MM.1S (cell line): ENCODE results near the gene POLD4.

Source experiments
- DNase-seq: peaks from one replicate; pipeline ENCODE4 v3.0.0-alpha.2; 2015
- H2AFZ ChIP-seq: fragments of 300-600 bp; sonication (generic); 2 replicates; pipeline ENCODE4 v1.6.0; 2016; ENCODE audit warnings: antibody characterized with exemption, low read length
- H3F3A ChIP-seq: fragments of 300-600 bp; sonication (generic); 2 replicates; pipeline ENCODE4 v1.6.1; 2016; ENCODE audit warnings: mild to moderate bottlenecking, antibody characterized with exemption, low read length, moderate library complexity, mixed read lengths; ENCODE audit not compliant: insufficient read depth
- H3K27ac ChIP-seq: fragments of 300-600 bp; sonication (generic); 2 replicates; pipeline ENCODE4 v1.5.1; 2016; ENCODE audit warnings: mild to moderate bottlenecking, low read length
- H3K27me3 ChIP-seq: fragments of 300-600 bp; sonication (generic); replicated peaks from 2 replicates; pipeline ENCODE4 v1.6.0; 2016; ENCODE audit warnings: low read length; ENCODE audit not compliant: insufficient read depth
- H3K36me3 ChIP-seq: fragments of 300-600 bp; sonication (generic); replicated peaks from 2 replicates; pipeline ENCODE4 v1.6.1; 2016; ENCODE audit warnings: mild to moderate bottlenecking, low read length, mixed read lengths; ENCODE audit not compliant: insufficient read depth
- H3K4me1 ChIP-seq: fragments of 300-600 bp; sonication (generic); 2 replicates; pipeline ENCODE4 v1.6.1; 2016; ENCODE audit warnings: low read length, mixed read lengths
- H3K4me2 ChIP-seq: fragments of 300-600 bp; sonication (generic); 2 replicates; pipeline ENCODE4 v1.6.0; 2016; ENCODE audit warnings: low read depth, low read length
- H3K4me3 ChIP-seq: fragments of 300-600 bp; sonication (generic); 2 replicates; pipeline ENCODE4 v1.5.1; 2016; ENCODE audit warnings: low read length, mixed read lengths
- H3K79me2 ChIP-seq: fragments of 300-600 bp; sonication (generic); 2 replicates; pipeline ENCODE4 v1.6.1; 2016; ENCODE audit warnings: mixed run types, low read length, mixed read lengths
- H3K9ac ChIP-seq: fragments of 300-600 bp; sonication (generic); 2 replicates; pipeline ENCODE4 v1.6.1; 2016; ENCODE audit warnings: low read length, mixed read lengths
- H3K9me2 ChIP-seq: fragments of 300-600 bp; sonication (generic); replicated peaks from 2 replicates; pipeline ENCODE4 v1.6.1; 2016; ENCODE audit warnings: mild to moderate bottlenecking, low read length, mixed read lengths; ENCODE audit not compliant: insufficient read depth
- H3K9me3 ChIP-seq: fragments of 300-600 bp; sonication (generic); replicated peaks from 2 replicates; pipeline ENCODE4 v1.6.1; 2016; ENCODE audit warnings: mild to moderate bottlenecking, low read length, mixed read lengths; ENCODE audit not compliant: insufficient read depth
- H4K20me1 ChIP-seq: fragments of 300-600 bp; sonication (generic); 2 replicates; pipeline ENCODE4 v1.6.1; 2016; ENCODE audit warnings: mild to moderate bottlenecking, low read length, moderate library complexity, mixed read lengths; ENCODE audit not compliant: insufficient read depth
- CTCF ChIP-seq: fragments of 300-600 bp; sonication (generic); IDR thresholded peaks from 2 replicates; pipeline ENCODE4 v1.5.1; 2016; ENCODE audit warnings: antibody characterized with exemption, low read length, mixed read lengths
- EZH2 ChIP-seq: fragments of 300-600 bp; sonication (generic); optimal IDR thresholded peaks from 2 replicates; pipeline ENCODE3; 2017; ENCODE audit warnings: low read depth, mild to moderate bottlenecking, antibody characterized with exemption, low read length, mixed read lengths
- EZH2phosphoT487 ChIP-seq: fragments of 300-600 bp; sonication (generic); IDR thresholded peaks from 2 replicates; pipeline ENCODE4 v1.6.1; 2018; ENCODE audit warnings: antibody characterized with exemption, low read length

Gene POLD4

GRCh38 chr11:67303835-67304411 lies 49.4 kb downstream of the POLD4 start:
- Histone ChIP-seq H3K9me2 (no peaks in the 10 kb centered on the region), H3K27ac (no peak overlapping the region), H3K9me3 (no peaks in the 10 kb centered on the region), H4K20me1 (no peaks in the 10 kb centered on the region), H3K27me3 (no peaks in the 10 kb centered on the region), H3K9ac (no peak overlapping the region), H2AFZ (no peak overlapping the region), H3K36me3 (no peaks in the 10 kb centered on the region; the same call in 1 of the 2 replicates), H3K79me2 (no peaks in the 10 kb centered on the region), H3K4me2 (no peak overlapping the region), H3K4me3 (no peak overlapping the region), H3K4me1 (no peaks in the 10 kb centered on the region), H3F3A (no peaks in the 10 kb centered on the region)
- no peak for TF ChIP-seq EZH2
- TF ChIP-seq CTCF = no peak
- TF ChIP-seq EZH2phosphoT487 = no peak
- no peak for DNase-seq

- H3K9me2 ChIP-seq = no peaks in the 10 kb centered on the region
- no peaks in the 10 kb centered on the region; the same call in 1 of the 2 replicates for H3K36me3 ChIP-seq
- TF ChIP-seq EZH2phosphoT487 (no peak), EZH2 (no peak), CTCF (no peak)
- H3F3A ChIP-seq = no peaks in the 10 kb centered on the region
- DNase-seq = no peak
- H3K27ac ChIP-seq = no peak within 1 kb of the TSS
- H3K27me3 ChIP-seq = no peaks in the 10 kb centered on the region
- H3K4me3 ChIP-seq = no peak within 1 kb of the TSS
- H2AFZ ChIP-seq = no peak within 1 kb of the TSS
- no peaks in the 10 kb centered on the region for H4K20me1 ChIP-seq
- H3K4me2 ChIP-seq = no peak within 1 kb of the TSS
- no peaks in the 10 kb centered on the region for H3K9me3 ChIP-seq
- H3K4me1 ChIP-seq = no peaks in the 10 kb centered on the region
- no peaks in the 10 kb centered on the region for H3K79me2 ChIP-seq
- no peak within 1 kb of the TSS for H3K9ac ChIP-seq
These were observed 50.1 kb downstream of the POLD4 start, which contains the start of gene SSH3 for GRCh38 chr11:67303132-67303834. Gene SSH3 (plus strand): TSS chr11:67303530. CDS start chr11:67303626, 96 bp downstream.

GRCh38 chr11:67302571-67303131 lies 50.7 kb downstream of the POLD4 start:
- no peaks in the 10 kb centered on the region for H4K20me1 ChIP-seq
- H3F3A ChIP-seq = no peaks in the 10 kb centered on the region
- H3K36me3 ChIP-seq = no peaks in the 10 kb centered on the region; the same call in 1 of the 2 replicates
- H2AFZ ChIP-seq = no peak overlapping the region
- H3K27ac ChIP-seq = no peak overlapping the region
- H3K27me3 ChIP-seq = no peaks in the 10 kb centered on the region
- no peaks in the 10 kb centered on the region for H3K9me2 ChIP-seq
- no peak overlapping the region for H3K4me3 ChIP-seq
- no peak overlapping the region for H3K4me2 ChIP-seq
- no peak for TF ChIP-seq EZH2phosphoT487
- TF ChIP-seq EZH2 = no peak
- no peak for TF ChIP-seq CTCF
- H3K4me1 ChIP-seq = no peaks in the 10 kb centered on the region
- H3K9ac ChIP-seq = no peak overlapping the region
- DNase-seq = no peak
- no peaks in the 10 kb centered on the region for H3K9me3 ChIP-seq
- no peaks in the 10 kb centered on the region for H3K79me2 ChIP-seq
